ENCODE measurements around the gene ITK. TPM values are rescaled to one million over a fixed set of nuclear protein-coding genes. Genes with fewer than 3 reads are reported as not detected.

Gene ITK
- total RNA-seq, 4 donors from 2014 or later: 2.0 to 17.2 (median 5.3) TPM

- ATAC-seq (ENCODE audit: low FRiP score): no peak
- no peak for TF ChIP-seq CTCF (IDR thresholded peaks at IDR 0.05)
- DNase-seq (ENCODE audit: low spot score): no peak
Observed at GRCh38 chr5:157161996-157162395, 18.6 kb upstream of the ITK start.

DNA sequence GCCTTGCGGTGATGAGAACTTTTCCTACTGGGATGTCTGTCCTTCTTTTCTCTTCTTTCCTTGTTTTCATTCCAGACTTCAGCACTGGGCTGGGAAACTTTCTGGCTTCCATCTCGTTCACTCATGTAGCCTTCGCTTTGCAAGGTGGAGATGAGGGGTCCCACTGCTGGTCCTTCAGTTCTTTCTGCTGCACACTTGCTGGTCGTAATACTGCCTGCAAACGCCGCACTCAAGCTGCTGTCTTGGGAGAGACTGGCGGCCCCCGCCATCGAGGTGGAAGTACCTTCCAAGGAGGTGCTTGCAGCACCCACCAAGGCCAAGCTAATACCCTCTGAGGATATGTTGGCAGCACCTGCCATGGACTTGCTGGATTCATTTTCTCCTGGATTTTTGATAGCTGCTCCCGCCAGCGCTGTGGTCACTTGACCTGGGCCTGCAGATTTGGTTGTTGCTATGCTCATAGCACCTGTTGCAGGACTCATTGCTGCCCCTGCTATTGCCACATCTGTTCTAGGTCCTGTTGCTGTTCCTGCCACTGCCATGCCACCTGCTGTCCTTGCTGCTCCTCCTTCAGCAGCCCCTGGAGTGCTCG is 17.6 kb upstream of the ITK start:
- ATAC-seq (ENCODE audit: low FRiP score): no peak
- TF ChIP-seq CTCF (IDR thresholded peaks at IDR 0.05): no peak
- DNase-seq (ENCODE audit: low spot score): no peak

DNA sequence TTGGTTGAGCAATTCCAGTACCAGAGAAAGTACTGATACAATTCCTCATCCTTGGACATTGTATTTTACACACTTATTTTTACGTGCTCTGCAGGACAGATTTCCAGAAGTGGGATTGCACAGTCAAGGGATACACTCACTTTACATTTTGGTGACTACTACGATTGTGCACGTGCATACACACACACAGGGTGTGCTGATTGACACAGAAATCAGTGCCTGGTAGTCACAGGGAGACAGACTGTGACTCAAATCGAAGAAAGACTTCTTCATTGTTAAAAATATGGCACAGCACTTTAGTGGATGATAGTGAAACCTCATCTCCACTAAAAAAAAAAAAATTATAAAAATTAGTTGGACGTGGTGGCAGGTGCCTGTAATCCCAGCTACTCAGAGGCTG is 16.1 kb upstream of the ITK start:
- DNase-seq (ENCODE audit: low spot score) (no peak), ATAC-seq (ENCODE audit: low FRiP score) (no peak)
- TF ChIP-seq CTCF (IDR thresholded peaks at IDR 0.05): no peak

DNA sequence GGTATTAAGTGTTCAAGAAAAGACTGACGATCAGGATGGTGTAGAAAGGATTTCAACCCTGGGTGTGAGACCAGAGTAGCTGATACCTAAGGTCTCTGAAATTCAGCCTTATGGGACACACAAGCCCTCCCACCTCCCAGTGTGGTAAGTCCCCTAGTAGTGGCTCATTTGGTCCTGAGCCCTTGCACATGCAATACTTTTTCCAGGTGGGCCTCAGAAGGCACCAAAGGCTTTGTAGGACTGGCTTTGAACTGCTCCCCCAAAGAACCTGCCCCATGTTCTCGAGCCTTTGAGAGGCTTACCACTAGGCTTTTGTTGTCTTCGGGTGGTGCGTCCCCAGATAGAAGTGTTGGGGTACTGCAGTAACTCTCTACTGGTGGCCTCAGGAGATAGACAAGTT is 15.4 kb upstream of the ITK start:
- DNase-seq (ENCODE audit: low spot score): no peak
- ATAC-seq (ENCODE audit: low FRiP score): no peak
- TF ChIP-seq CTCF (IDR thresholded peaks at IDR 0.05): no peak

- no peak for DNase-seq (ENCODE audit: low spot score)
- ATAC-seq (ENCODE audit: low FRiP score): no peak
- TF ChIP-seq CTCF (IDR thresholded peaks at IDR 0.05): no peak
Observed at GRCh38 chr5:157165668-157166067, 15.0 kb upstream of the ITK start.

GRCh38 chr5:157166214-157167213 is 14.1 kb upstream of the ITK start, which contains the start of gene GARIN3:
Gene GARIN3, minus strand, starts transcription at chr5:157166264. Its CDS starts 96 bp downstream, at chr5:157166168.
- ATAC-seq (ENCODE audit: low FRiP score) (no peak), DNase-seq (ENCODE audit: low spot score) (no peak)
- TF ChIP-seq CTCF (IDR thresholded peaks at IDR 0.05): no peak
